Transverse colon (tissue), 4 donors: ENCODE results near the gene LLCFC1. TPM values are rescaled to one million over a fixed set of nuclear protein-coding genes. Genes with fewer than 3 reads are reported as not detected.

Experiments used
- DNase-seq: peaks from one replicate; pipeline ENCODE4 v3.0.0-alpha.2; 2019
- H3K27ac ChIP-seq, 4 donors: fragments of 200-600 bp; sonication (generic); 2 replicates each; pipeline ENCODE4 v1.5.1; 2016 to 2018; ENCODE audit warnings: inconsistent platforms in 4 of 4
- H3K27me3 ChIP-seq: fragments of 200-600 bp; sonication (generic); 2 replicates; pipeline ENCODE4 v1.5.1; 2017; ENCODE audit warnings: inconsistent platforms
- H3K36me3 ChIP-seq, 4 donors: fragments of 200-600 bp; sonication (generic); 2 replicates each; pipeline ENCODE4 v1.5.1; 2017 to 2019; ENCODE audit warnings: inconsistent platforms in 4 of 4
- H3K4me1 ChIP-seq, 4 donors: fragments of 200-600 bp; sonication (generic); 2 replicates each; pipeline ENCODE4 v1.5.1; 2017 to 2020; ENCODE audit warnings: inconsistent platforms in 4 of 4
- H3K4me3 ChIP-seq, 4 donors: fragments of 200-600 bp; sonication (generic); 1 replicate in 1 of 4; 2 replicates in 3 of 4; pipeline versions ENCODE4 v1.5.1 to v1.6.1; 2017 to 2019; ENCODE audit warnings: inconsistent platforms in 4 of 4
- H3K9me3 ChIP-seq, 2 donors: fragments of 200-600 bp; sonication (generic); 2 replicates each; pipeline ENCODE4 v1.5.1; 2017 to 2019; ENCODE audit warnings: inconsistent platforms in 2 of 2
- EP300 ChIP-seq: sonication (generic); formaldehyde crosslinking; IDR thresholded peaks from one replicate; pipeline ENCODE4 v1.6.1; 2017; ENCODE audit warnings: antibody characterized with exemption, low read depth
- POLR2A ChIP-seq: fragments of 450-650 bp; IDR thresholded peaks from one replicate; pipeline ENCODE4 v1.6.1; 2016; ENCODE audit warnings: antibody characterized with exemption, mild to moderate bottlenecking, moderate library complexity
- POLR2AphosphoS5 ChIP-seq, 3 donors: sonication (generic); formaldehyde crosslinking; IDR thresholded peaks; one replicate each; pipeline ENCODE4 v1.6.1; 2016; ENCODE audit warnings: antibody characterized with exemption in 3 of 3
- whole genome bisulfite sequencing, 2 donors: methylation state at CpG; one replicate each; pipeline ENCODE4 v1.1.5; 2018; ENCODE audit warnings: low coverage in 1 of 2; 5-methylcytosine and 5-hydroxymethylcytosine counted together
- in situ Hi-C, 4 donors: fragments of 200-750 bp; cut with MboI; loops; one replicate each; pipeline versions ENCODE4 v1.15.0 to v1.15.1; 2017; ENCODE audit warnings: low sequenced_read_pairs in 3 of 4, low pct_ligation_motif_present in 1 of 4, low pct_unique_long_range_greater_than_20kb in 1 of 4
- intact Hi-C: fragments of 100-400 bp; cut with DNase I; formaldehyde crosslinking; loops from one replicate; pipeline ENCODE4 v1.15.1; 2023; ENCODE audit warnings: low total_unique reads
- total RNA-seq, 4 donors: library from RNA; depleted of rRNA; stranded (reverse); fragments of >200 nt; gene quantifications; one replicate each; pipeline ENCODE4 v1.1.0, GENCODE V29; 2016
- TF ChIP-seq, protein P1 (sequence below), 5 experiments: fragments of 200-600 bp in 3 of 5; fragments of 450-650 bp in 2 of 5; sonication (generic) in 3 of 5; IDR thresholded peaks; 1 replicate in 2 of 5; 2 replicates in 3 of 5; pipeline ENCODE4 v1.5.1; 2016 to 2017; ENCODE audit warnings: antibody characterized with exemption in 5 of 5, inconsistent platforms in 3 of 5, mild to moderate bottlenecking in 2 of 5, moderate library complexity in 1 of 5

The LLCFC1 gene
- total RNA-seq, 4 donors from 2014 or later = not detected

DNA sequence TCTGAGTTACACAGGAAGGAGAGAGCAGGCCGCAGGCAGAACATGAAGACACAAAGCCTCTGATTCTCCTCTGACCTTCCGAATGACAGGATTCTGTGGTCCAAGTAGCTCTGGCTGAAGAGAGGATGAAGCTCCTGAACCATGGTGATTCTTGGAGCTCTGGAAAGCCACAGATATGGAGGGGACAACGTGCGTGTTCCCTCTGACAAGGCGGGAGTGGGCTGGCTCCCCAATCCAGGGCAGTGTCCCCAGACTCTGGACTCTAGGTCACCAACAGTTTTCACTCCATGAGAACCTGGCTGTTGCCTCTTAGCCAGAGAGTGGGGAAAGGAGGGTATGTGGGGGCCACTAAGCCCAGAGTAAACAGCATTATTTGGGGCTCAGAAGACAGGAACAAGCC, 46.3 kb upstream of the LLCFC1 start:
- no peak for TF ChIP-seq POLR2AphosphoS5 (IDR thresholded peaks at IDR 0.05)
- TF ChIP-seq, protein P1, sequence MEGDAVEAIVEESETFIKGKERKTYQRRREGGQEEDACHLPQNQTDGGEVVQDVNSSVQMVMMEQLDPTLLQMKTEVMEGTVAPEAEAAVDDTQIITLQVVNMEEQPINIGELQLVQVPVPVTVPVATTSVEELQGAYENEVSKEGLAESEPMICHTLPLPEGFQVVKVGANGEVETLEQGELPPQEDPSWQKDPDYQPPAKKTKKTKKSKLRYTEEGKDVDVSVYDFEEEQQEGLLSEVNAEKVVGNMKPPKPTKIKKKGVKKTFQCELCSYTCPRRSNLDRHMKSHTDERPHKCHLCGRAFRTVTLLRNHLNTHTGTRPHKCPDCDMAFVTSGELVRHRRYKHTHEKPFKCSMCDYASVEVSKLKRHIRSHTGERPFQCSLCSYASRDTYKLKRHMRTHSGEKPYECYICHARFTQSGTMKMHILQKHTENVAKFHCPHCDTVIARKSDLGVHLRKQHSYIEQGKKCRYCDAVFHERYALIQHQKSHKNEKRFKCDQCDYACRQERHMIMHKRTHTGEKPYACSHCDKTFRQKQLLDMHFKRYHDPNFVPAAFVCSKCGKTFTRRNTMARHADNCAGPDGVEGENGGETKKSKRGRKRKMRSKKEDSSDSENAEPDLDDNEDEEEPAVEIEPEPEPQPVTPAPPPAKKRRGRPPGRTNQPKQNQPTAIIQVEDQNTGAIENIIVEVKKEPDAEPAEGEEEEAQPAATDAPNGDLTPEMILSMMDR (IDR thresholded peaks at IDR 0.05) = no peak
- no peak for TF ChIP-seq POLR2A
- no peak for TF ChIP-seq EP300
- H3K27ac ChIP-seq = no peak overlapping the region
- no peak for DNase-seq
- no peaks in the 10 kb centered on the region for H3K4me1 ChIP-seq
- in situ Hi-C loops = loop anchor here in 1 of 4 donors (25.0 kb wide), 1 partner anchor 319 kb away; the partner anchor contains the start of gene TAS2R40
- no peaks in the 10 kb centered on the region for H3K36me3 ChIP-seq
- intact Hi-C loops = no loop called here
- 86% methylated on average over 5 of the region's 5 CpGs; no CpG with 5 or more reads in 1 of the 2 donors for WGBS, 2 donors
- H3K4me3 ChIP-seq = no peak overlapping the region
- no peaks in the 10 kb centered on the region for H3K9me3 ChIP-seq
- H3K27me3 ChIP-seq = no peaks in the 10 kb centered on the region

DNA sequence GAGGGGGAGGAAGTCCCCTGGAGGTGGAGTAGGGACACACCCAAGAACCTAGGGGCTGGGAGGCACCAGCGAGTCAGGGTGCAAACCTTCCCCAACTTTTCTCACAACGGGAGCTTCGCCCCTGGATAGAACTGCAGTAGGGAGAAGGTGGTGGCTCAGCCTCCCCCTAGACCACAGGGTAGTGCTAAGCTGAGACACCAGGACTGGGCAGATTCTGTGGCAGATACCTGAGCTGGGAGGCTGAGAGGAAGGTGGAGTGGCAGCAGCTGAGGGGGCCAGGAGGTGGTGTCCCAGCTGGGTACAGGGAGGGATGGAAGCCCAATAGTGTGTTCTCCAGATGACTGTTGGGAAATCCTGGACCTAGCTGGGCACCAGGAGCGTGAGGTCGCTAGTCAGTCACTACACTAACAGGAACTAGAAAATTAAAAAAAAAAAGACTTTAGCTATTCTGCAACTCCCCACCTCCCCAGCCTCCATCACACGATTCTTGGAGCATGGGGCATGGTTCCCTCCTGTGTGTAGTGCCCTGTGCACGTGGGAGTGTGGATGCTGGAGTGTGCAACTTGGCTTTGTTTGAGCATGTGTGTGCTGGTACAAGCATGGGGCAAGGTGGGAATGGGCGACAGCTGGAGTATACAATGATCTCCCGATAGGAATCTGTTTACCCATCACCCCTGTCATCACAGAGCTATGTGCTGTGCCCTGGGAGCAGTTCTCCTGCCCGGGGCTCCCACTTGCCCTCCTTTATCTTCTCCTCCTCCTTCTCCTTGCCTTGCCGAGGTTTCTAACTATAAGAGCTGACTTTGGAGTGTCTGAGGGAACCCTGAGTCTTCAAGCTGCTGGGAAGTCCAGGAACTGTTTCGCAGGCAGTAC, 44.9 kb upstream of the LLCFC1 start:
- Histone ChIP-seq H3K9me3 (no peaks in the 10 kb centered on the region), H3K27me3 (no peaks in the 10 kb centered on the region), H3K36me3 (no peaks in the 10 kb centered on the region), H3K4me1 (no peaks in the 10 kb centered on the region), H3K4me3 (no peak overlapping the region), H3K27ac (no peak overlapping the region)
- DNase-seq = no peak
- intact Hi-C loops = no loop called here
- in situ Hi-C loops = loop anchor here in 1 of 4 donors (25.0 kb wide), 1 partner anchor 318 kb away; the partner anchor contains the start of gene TAS2R40
- WGBS, 2 donors = 65% methylated on average over 12 of the region's 12 CpGs; no CpG with 5 or more reads in 1 of the 2 donors
- TF ChIP-seq POLR2AphosphoS5 (IDR thresholded peaks at IDR 0.05) = no peak
- TF ChIP-seq, protein P1 (IDR thresholded peaks at IDR 0.05) = no peak
- no peak for TF ChIP-seq POLR2A
- no peak for TF ChIP-seq EP300

DNA sequence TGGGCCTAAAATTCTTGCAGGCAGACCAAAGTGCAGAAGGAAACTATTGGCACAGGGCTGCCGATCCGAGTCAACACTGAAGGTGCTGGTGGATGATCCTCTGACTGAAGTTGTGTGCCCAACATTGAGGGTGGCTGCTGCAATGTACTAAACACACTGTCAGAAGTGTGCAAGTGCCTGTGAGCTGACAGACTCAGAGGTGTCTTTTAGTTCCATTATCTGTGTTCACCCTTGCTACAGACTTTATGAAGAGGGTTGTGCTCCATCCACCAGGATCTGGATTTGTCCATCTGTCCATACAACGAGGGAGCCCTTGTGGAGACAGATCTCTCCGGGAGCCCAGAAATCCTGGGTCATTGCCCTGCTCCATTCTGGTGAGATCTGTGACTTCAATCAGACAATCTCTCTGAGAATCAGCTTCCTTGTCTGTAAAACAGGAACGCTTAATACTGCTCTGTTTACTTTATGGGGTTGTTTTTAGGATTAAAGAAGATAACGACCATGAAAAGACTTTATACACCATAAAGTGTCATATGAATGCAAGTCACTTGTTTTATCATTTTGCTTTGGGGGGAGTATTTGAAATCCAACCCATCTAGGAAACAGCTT, 44.2 kb upstream of the LLCFC1 start:
- H3K36me3 ChIP-seq = no peaks in the 10 kb centered on the region
- H3K4me1 ChIP-seq = no peaks in the 10 kb centered on the region
- intact Hi-C loops (no loop called here), in situ Hi-C loops (loop anchor here in 1 of 4 donors (25.0 kb wide), 1 partner anchor 317 kb away; the partner anchor contains the start of gene TAS2R40)
- DNase-seq = no peak
- no peak overlapping the region for H3K4me3 ChIP-seq
- 30 to 33% methylated on average over 2 to 6 of the region's 6 CpGs for whole genome bisulfite sequencing, 2 donors
- H3K27me3 ChIP-seq = no peaks in the 10 kb centered on the region
- no peaks in the 10 kb centered on the region for H3K9me3 ChIP-seq
- no peak overlapping the region for H3K27ac ChIP-seq
- TF ChIP-seq, protein P1 (IDR thresholded peaks at IDR 0.05) = no peak
- TF ChIP-seq EP300 (no peak), POLR2A (no peak), POLR2AphosphoS5 (IDR thresholded peaks at IDR 0.05) (no peak)

DNA sequence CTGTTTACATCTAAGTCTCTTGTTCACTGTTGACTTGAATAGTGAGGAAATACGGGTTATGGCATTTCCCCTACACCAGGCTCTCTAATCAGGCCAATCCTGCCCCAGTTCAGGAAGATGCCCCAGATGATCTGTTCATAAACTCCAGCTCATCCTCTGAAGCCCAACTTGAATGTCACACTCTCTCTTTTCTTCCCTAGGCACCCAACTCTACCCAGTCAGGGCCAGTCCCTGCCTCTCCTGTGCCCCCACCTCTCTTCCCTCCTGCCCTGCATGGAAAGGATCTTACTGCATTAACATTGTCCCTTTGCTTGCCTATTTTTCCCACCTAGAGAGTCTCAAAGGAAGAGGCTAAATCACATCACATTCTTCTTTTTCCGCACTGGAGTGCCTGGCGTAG, 43.1 kb upstream of the LLCFC1 start:
- Histone ChIP-seq H3K4me3 (no peak overlapping the region), H3K36me3 (no peaks in the 10 kb centered on the region), H3K27me3 (no peaks in the 10 kb centered on the region), H3K4me1 (no peaks in the 10 kb centered on the region), H3K27ac (no peak overlapping the region), H3K9me3 (no peaks in the 10 kb centered on the region)
- in situ Hi-C loops = loop anchor here in 1 of 4 donors (25.0 kb wide), 1 partner anchor 316 kb away; the partner anchor contains the start of gene TAS2R40
- no peak for DNase-seq
- intact Hi-C loops = no loop called here
- TF ChIP-seq EP300 = no peak
- TF ChIP-seq, protein P1 (IDR thresholded peaks at IDR 0.05) = no peak
- no peak for TF ChIP-seq POLR2AphosphoS5 (IDR thresholded peaks at IDR 0.05)
- TF ChIP-seq POLR2A = no peak
- WGBS, 2 donors = 88% methylated on average over 3 of the region's 3 CpGs; no CpG with 5 or more reads in 1 of the 2 donors
